Measurements from ENCODE around the gene EPG5.
A peak's percentile ranks its signal among the peaks of the same experiment; 100 is the strongest.
"Not testable (repeated sequence)": the region's sequence is repeated elsewhere in the genome, so short reads cannot be mapped to it uniquely, and the experiment has no call there.

EPG5 gene

GRCh38 chr18:45864081-45864480 lies 103.0 kb downstream of the EPG5 start:
- DNase-seq (ENCODE audit: low read depth, low spot score): no peak

GRCh38 chr18:45863469-45863868 lies 103.7 kb downstream of the EPG5 start:
- no peak for DNase-seq (ENCODE audit: low read depth, low spot score)

DNA sequence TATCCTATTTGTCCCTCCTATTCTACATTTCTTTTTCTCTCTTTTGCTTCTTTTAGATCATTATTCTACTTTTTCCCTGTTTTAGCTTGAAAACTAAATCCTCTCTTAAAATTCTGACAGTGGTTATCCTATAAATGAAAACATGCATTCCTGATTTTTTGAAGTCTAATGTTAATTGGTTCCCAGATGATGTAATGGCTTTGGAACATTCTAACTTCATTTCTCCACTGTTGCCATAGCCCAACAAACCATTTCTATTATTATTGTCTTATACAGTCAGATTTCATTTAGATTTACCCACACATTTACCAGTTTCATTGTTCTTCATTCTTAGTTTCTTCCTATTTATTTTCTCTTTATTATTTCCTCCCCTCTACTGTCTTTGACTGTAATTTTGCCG lies 105.2 kb downstream of the EPG5 start:
- no peak for DNase-seq (ENCODE audit: low read depth, low spot score)

DNA sequence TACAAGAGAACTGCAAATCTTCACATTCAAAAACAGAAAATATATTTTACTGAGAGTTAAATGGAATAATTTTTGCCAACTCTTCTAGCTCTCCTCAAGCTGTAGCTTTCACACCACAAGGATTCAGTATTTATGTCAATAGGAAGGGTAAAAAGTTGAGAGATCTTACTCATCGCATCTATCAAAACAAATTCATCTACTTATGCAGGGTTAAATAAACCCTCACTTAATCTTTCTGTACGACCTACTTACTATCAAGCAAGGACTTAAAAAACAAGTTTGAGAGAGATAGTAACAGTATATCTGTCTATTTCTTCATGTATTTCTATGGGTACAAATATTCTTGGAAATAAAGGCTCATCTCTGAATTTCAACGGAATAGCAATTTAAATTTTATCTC lies 106.2 kb downstream of the EPG5 start:
- no peak for DNase-seq (ENCODE audit: low read depth, low spot score)

- DNase-seq (ENCODE audit: low read depth, low spot score): no peak
Measured at GRCh38 chr18:45860492-45860891, 106.6 kb downstream of the EPG5 start.

- DNase-seq (ENCODE audit: low read depth, low spot score): no peak
Measured at GRCh38 chr18:45859334-45859733, 107.8 kb downstream of the EPG5 start.

- DNase-seq (ENCODE audit: low read depth, low spot score): no peak
Measured at GRCh38 chr18:45856531-45856930, 110.6 kb downstream of the EPG5 start.

DNA sequence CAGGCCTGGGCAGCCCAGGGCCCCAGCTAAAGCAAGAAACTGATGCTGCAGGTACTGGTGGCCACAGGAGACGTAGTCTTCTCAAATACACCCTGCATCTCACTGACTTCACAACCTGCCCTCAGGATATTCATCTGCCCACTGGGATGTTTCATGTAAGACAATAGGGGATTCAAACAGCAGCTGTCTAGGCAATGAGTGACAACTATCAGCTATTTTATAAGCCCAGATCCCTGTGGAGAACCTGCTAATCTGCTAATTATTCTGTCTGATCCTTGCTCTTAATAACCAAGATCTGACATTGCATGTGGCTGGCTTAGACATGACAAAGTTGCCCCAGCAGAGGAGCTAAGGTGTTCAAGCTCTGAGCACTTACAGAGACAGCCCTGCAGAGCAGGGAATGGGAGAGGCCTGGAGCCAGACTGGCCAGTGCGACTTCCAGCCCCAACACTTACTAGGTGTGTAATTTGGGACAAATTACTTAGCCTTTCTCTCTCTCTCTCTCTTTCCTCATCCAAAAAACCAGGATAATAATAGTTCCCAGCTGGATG lies 113.0 kb downstream of the EPG5 start:
- no peak for DNase-seq (ENCODE audit: low read depth, low spot score)

GRCh38 chr18:45852631-45853030 lies 114.5 kb downstream of the EPG5 start:
- DNase-seq (ENCODE audit: low read depth, low spot score): no peak

- DNase-seq (ENCODE audit: low read depth, low spot score): no peak
Measured at GRCh38 chr18:45851161-45851925, 115.8 kb downstream of the EPG5 start.

- peak; percentile 49 for DNase-seq (ENCODE audit: low read depth, low spot score)
Measured at GRCh38 chr18:45850021-45850420, 117.1 kb downstream of the EPG5 start.

GRCh38 chr18:45849529-45849928 lies 117.6 kb downstream of the EPG5 start:
- DNase-seq (ENCODE audit: low read depth, low spot score): no peak

DNA sequence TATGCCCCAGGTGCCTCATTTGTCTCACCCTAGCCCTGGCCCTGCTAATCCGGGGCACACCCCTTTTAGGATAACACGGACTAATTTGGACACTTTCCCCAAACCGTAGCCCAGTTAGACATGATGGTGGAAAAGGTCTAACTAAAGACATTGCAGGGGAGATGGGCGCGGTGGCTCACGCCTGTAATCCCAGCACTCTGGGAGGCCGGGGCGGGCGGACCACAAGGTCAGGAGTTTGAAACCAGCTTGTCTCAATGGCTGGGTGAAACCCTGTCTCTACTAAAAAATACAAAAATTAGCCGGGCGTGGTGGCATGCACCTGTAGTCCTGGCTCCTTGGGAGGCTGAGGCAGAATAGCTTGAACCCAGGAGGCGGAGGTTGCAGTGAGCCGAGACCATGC lies 118.5 kb downstream of the EPG5 start:
- not testable (repeated sequence) for DNase-seq (ENCODE audit: low read depth, low spot score)

GRCh38 chr18:45847119-45847518 lies 120.0 kb downstream of the EPG5 start:
- DNase-seq (ENCODE audit: low read depth, low spot score): no peak

DNA sequence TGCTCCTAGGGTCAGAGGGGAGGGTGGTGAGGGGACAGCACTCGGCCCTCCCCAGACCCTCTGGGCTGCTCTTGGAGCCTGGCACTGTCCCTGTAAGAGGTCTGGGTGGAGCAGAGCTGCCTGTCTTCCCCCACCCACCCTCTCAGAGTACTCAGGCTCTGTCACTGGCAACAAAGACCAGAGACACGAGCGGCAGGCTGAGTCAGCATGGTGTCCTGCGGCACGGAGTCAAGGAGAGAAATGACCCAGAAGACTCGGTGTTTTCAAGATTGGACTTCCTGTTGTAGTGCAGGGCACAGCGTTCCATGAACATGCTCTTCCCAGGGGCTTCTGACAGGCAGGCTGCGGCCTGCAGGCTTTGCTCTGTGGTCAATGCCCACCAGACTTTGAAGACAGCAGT lies 121.7 kb downstream of the EPG5 start:
- DNase-seq (ENCODE audit: low read depth, low spot score): peak; percentile 30

- no peak for DNase-seq (ENCODE audit: low read depth, low spot score)
Measured at GRCh38 chr18:45844938-45845337, 122.2 kb downstream of the EPG5 start.

DNA sequence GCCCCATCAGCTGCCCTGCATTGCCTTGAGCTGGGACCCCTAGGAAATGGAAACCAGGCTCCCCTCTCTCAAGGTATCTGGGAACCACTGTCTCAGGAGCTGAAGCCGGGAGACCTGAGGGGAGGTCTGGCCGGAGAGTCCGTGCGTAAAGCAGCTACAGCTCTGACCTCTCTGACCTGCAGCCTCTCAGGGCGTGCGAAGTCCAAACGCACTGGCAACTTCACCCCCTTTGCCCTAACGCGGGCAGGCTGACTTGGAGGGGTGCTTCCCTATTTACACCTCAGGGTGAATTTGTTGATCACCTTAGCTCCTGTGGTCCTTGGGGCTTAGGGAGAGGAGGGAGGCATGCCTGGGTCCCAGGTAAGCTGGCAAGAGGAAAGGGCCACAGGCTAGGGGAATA lies 124.1 kb downstream of the EPG5 start:
- DNase-seq (ENCODE audit: low read depth, low spot score): no peak

DNA sequence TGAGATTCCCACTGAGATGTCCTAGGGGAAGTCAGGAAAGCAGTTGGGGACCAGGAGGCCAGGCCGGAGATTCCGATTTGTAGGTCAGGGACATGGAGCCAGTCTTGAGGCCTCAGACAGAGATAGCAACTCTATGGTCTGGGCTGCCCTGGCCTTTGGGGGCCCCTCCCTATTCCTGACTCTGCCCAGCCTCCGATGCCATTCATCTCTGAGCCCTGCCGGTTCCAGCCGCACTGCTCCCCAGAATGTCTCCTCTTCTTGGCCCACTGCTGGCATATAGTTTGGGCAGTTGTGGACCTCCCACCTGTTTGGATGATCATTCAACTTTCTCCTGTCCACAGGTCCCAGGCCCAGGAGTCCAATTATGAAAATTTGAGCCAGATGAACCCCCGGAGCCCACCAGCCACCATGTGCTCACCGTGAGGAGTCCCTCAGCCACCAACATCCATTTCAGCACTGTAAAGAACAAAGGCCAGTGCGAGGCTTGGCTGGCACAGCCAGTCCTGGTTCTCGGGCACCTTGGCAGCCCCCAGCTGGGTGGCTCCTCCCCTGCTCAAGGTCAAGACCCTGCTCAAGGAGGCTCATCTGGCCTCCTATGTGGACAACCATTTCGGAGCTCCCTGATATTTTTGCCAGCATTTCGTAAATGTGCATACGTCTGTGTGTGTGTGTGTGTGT lies 125.2 kb downstream of the EPG5 start:
- DNase-seq (ENCODE audit: low read depth, low spot score): no peak

DNA sequence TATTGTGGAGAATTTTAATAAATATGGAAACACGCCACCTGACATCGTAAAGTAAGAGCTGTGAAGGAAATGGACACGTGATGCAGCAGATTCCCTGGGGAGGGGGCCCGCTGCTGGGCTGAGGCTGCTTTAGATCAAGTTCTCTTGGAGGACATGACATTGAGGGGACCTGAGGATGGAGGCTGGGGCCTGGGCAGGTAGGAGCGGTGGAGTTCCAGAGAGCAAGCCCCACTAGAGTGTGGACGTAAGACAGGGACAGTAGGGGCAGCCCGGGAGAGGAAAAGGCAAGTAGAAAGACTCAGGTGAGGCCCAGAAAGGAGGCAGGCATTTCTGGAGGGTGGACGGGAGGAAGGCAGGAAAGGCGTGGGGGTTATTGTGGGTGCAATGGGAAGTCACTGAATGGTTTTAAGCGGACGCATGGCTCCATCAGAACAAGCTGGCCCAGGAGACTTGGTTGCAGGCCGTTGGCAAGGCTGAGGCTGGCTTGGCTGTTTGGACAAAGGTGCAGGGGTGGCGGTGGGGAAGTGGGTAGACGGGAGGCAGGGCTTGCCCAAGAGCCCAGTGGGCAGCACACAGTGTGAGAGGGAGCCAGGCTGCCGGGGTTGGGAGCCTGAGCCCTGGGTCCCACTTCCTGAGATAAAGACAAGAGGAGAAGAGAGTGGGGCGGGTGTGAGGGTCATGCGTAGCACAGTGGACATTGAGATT lies 125.9 kb downstream of the EPG5 start:
- no peak for DNase-seq (ENCODE audit: low read depth, low spot score)

DNA sequence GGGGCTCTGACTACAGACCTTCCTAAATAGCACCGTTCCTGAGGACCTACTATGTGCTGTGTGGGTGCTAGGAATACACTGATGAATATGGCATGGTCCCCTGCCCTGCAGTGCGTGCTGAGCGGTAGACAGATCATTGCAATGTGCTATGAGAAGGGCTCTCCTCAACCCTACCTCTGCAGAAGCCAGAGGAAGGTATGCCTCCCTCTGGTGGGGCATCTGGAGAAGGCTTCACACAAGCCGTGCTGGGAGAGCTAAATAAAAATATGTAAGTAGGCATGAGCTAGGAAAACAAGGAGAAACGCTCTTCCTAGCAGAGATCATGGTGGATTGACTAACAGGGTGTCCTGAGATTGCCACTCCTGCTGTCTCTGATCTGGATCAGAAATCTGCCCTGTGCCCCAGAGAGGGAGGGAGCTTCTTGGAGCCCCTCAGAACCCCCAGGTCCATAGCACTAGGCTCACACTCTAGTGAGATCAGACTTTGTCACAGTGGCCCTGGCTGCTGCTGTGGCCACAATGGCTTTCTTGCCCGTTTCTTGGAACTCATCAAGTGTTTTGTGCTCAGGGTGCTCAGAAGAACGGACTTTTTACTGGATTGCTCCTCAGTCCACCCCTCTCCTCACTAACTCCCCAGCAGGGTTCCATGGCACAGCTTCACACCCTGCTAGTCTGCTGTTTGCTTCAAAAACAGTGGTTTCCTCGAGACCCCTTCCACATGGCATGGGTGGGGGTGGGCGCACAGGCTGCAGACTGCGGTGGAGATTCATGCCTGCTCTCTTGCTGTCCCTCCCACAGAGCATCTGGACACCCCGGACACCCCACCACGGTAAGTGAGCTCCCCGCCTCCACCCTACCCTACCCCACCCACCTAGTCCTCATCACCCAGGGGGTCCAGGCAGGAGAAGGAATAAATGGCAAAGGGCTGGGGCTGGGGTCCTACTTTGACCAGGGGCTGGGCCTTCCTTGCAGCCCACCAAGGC lies 127.4 kb downstream of the EPG5 start:
- peak; percentile 83 for DNase-seq (ENCODE audit: low read depth, low spot score)

Measured in ELF-1 (cell line).